Measurements from ENCODE around the gene CORO7.

- TF ChIP-seq CTCF (IDR thresholded peaks at IDR 0.05; ENCODE audit: poor library complexity, severe bottlenecking) (no peak), EP300 (conservative IDR thresholded peaks at IDR 0.05; ENCODE audit: poor library complexity, severe bottlenecking) (no peak), TAF1 (IDR thresholded peaks at IDR 0.05; ENCODE audit: low read depth) (no peak), RAD21 (conservative IDR thresholded peaks at IDR 0.05) (no peak), REST (IDR thresholded peaks at IDR 0.05; ENCODE audit: borderline replicate concordance) (no peak), SMC3 (conservative IDR thresholded peaks at IDR 0.05; ENCODE audit: poor library complexity) (no peak), EZH2 (IDR thresholded peaks at IDR 0.05; ENCODE audit: borderline replicate concordance, insufficient read depth, low read length, poor library complexity, severe bottlenecking) (no peak), POLR2AphosphoS5 (IDR thresholded peaks at IDR 0.05) (no peak), MXI1 (conservative IDR thresholded peaks at IDR 0.05; ENCODE audit: poor library complexity, severe bottlenecking) (no peak)
These were observed 10.5 kb upstream of the CORO7 start for GRCh38 chr16:4426722-4427372.

Data from neural cell (in vitro differentiated cells).